CD8-positive, alpha-beta memory T cell (primary cell): Measurements from ENCODE around the gene C3orf38. TPM values are rescaled to one million over a fixed set of nuclear protein-coding genes. Genes with fewer than 3 reads are reported as not detected.

Experiments used
- CTCF ChIA-PET: fragments of 350-600 bp; sonication (Branson Sonifier 250); formaldehyde crosslinking; loops from one replicate; lab custom pipeline; 2021; ENCODE audit warnings: antibody characterized with exemption; lab: Charles Lee
- POLR2A ChIA-PET: fragments of 350-600 bp; sonication (Branson Sonifier 250); formaldehyde crosslinking; loops from one replicate; lab custom pipeline; 2021; ENCODE audit warnings: antibody characterized with exemption; lab: Charles Lee
- DNase-seq, 5 donors: peaks; one replicate each; pipeline versions ENCODE4 v3.0.0 to v3.0.0-alpha.2; 2020 to 2022; ENCODE audit warnings: mixed read lengths in 1 of 5
- H3K27ac ChIP-seq: one replicate; pipeline ENCODE4 v1.7.0; 2013; ENCODE audit warnings: low read depth, mild to moderate bottlenecking, low read length, moderate library complexity
- H3K27me3 ChIP-seq: 2 replicates; pipeline ENCODE4 v1.7.0; 2013; ENCODE audit warnings: low read length, mild to moderate bottlenecking; ENCODE audit not compliant: insufficient read depth, poor library complexity, severe bottlenecking
- H3K36me3 ChIP-seq: 2 replicates; pipeline ENCODE4 v1.7.0; 2013; ENCODE audit warnings: mild to moderate bottlenecking, low read length, moderate library complexity; ENCODE audit not compliant: insufficient read depth
- H3K4me1 ChIP-seq: 2 replicates; pipeline ENCODE4 v1.7.0; 2013; ENCODE audit warnings: mild to moderate bottlenecking, low read length, moderate library complexity; ENCODE audit not compliant: insufficient read depth
- H3K4me3 ChIP-seq: 2 replicates; pipeline ENCODE4 v1.7.0; 2013; ENCODE audit warnings: mild to moderate bottlenecking, low read length
- H3K9me3 ChIP-seq: 2 replicates; pipeline ENCODE4 v1.7.0; 2013; ENCODE audit warnings: mild to moderate bottlenecking, low read length
- H3K27ac Mint-ChIP-seq, 8 donors: one replicate each; pipeline ENCODE4 v1.8.0; 2020 to 2021; ENCODE audit warnings: mixed read lengths in 8 of 8, mild to moderate bottlenecking in 6 of 8, inconsistent platforms in 3 of 8, moderate library complexity in 3 of 8
- H3K27me3 Mint-ChIP-seq, 2 donors: one replicate each; pipeline ENCODE4 v1.8.0; 2020 to 2021; ENCODE audit warnings: mixed read lengths in 2 of 2, mild to moderate bottlenecking in 1 of 2, moderate library complexity in 1 of 2
- H3K36me3 Mint-ChIP-seq, 3 donors: one replicate each; pipeline ENCODE4 v1.8.0; 2020 to 2021; ENCODE audit warnings: mixed read lengths in 3 of 3, inconsistent platforms in 1 of 3, mild to moderate bottlenecking in 1 of 3
- H3K4me1 Mint-ChIP-seq, 3 donors: one replicate each; pipeline ENCODE4 v1.8.0; 2020 to 2021; ENCODE audit warnings: mixed read lengths in 3 of 3, inconsistent platforms in 1 of 3, mild to moderate bottlenecking in 1 of 3
- H3K4me3 Mint-ChIP-seq, 7 donors: one replicate each; pipeline ENCODE4 v1.8.0; 2020 to 2021; ENCODE audit warnings: mixed read lengths in 7 of 7, mild to moderate bottlenecking in 6 of 7, moderate library complexity in 4 of 7, inconsistent platforms in 2 of 7
- H3K9me3 Mint-ChIP-seq, 5 donors: one replicate each; pipeline ENCODE4 v1.8.0; 2020 to 2022; ENCODE audit warnings: mixed read lengths in 5 of 5, mild to moderate bottlenecking in 3 of 5, moderate library complexity in 2 of 5, inconsistent platforms in 1 of 5
- polyA plus RNA-seq: library from polyadenylated mRNA; unstranded; fragments of 300-500 nt; fragmentation: Illumina TruSeq; gene quantifications from one replicate; pipeline ENCODE4 v1.2.3, GENCODE V29; 2021
- total RNA-seq, 2 experiments: library from RNA; stranded (reverse); gene quantifications; one replicate each; pipeline ENCODE4 v1.2.3, GENCODE V29; 2021

C3orf38 gene
- total and polyA plus RNA-seq, 3 experiments from 2014 or later: 19.4 to 28.2 (median 25.9) TPM

DNA sequence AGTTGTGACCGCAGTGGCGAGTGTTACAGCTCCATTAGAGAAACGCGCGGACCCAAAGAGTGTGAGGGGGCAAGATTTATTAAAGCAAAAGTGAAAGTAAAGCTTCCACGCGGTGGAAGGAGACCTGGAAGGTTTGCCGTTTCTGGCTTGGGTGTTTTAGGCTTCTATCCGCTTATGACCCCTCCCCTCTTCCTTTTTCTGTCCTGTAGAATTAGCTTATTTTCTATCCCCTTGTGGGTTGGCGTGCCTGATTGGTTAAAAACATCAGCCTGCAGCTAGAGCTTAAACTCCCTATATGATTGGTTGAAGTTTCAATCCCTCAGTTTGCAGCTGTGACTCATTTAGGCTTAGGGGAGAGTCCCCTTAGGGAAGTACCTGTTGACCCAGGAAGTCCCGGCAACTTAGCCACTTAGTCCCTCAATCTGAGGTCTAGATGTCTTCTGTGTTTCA is 39.6 kb downstream of the C3orf38 start:
- H3K4me3 Mint-ChIP-seq: no peak overlapping the region
- H3K36me3 Mint-ChIP-seq: peaks cover 0 to 6% (median 0%) of the 10 kb centered on the region in 3 donors
- H3K4me1 Mint-ChIP-seq: peaks cover 5 to 8% (median 8%) of the 10 kb centered on the region in 3 donors
- H3K27ac ChIP-seq: no peak overlapping the region
- H3K27me3 ChIP-seq: no peaks in the 10 kb centered on the region
- peaks cover 0 to 5% of the 10 kb centered on the region in 2 donors for H3K27me3 Mint-ChIP-seq
- POLR2A ChIA-PET: no interaction called here
- no peaks in the 10 kb centered on the region for H3K36me3 ChIP-seq
- no peak overlapping the region for H3K27ac Mint-ChIP-seq
- peaks cover 4 to 30% (median 16%) of the 10 kb centered on the region in 5 donors for H3K9me3 Mint-ChIP-seq
- CTCF ChIA-PET: interaction anchor here (1.4 to 1.5 kb wide), 2 partner anchors 9 to 14 kb away, joined by 3 read pairs; no protein-coding TSS in a partner anchor
- H3K4me1 ChIP-seq: no peaks in the 10 kb centered on the region
- DNase-seq: no peak
- H3K9me3 ChIP-seq: no peaks in the 10 kb centered on the region
- H3K4me3 ChIP-seq: no peak overlapping the region

DNA sequence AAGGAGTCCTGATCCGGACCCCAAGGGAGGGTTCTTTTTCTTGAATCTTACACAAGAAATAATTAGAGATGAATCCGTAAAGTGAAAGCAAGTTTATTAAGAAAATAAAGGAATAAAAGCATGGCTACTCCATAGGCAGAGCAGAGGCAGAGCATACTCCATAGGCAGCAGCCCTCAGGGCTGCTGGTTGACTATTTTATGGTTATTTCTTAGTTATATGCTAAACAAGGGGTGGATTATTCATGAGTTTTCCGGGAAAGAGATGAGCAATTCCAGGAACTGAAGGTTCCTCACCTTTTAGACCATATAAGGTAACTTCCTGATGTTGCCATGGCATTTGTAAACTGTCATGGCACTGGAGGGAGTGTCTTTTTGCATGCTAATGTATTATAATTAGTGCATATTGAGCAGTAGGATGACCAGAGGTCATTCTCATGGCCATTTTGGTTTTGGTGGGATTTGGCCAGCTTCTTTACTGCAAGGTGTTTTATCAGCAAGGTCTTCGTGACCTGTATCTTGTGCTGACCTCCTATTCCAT is 42.2 kb downstream of the C3orf38 start:
- Histone ChIP-seq H3K36me3 (no peaks in the 10 kb centered on the region), H3K27me3 (no peaks in the 10 kb centered on the region), H3K27ac (no peak overlapping the region), H3K9me3 (no peaks in the 10 kb centered on the region), H3K4me1 (no peaks in the 10 kb centered on the region), H3K4me3 (no peak overlapping the region)
- ChIA-PET POLR2A (no interaction called here), CTCF (no interaction called here)
- Mint-ChIP-seq H3K9me3 (peaks cover 0 to 8% (median 3%) of the 10 kb centered on the region in 5 donors), H3K4me3 (no peak overlapping the region), H3K27me3 (peaks cover 7 to 11% of the 10 kb centered on the region in 2 donors), H3K4me1 (peaks cover 5 to 8% (median 8%) of the 10 kb centered on the region in 3 donors), H3K27ac (no peak overlapping the region), H3K36me3 (no peaks in the 10 kb centered on the region)
- no peak for DNase-seq

DNA sequence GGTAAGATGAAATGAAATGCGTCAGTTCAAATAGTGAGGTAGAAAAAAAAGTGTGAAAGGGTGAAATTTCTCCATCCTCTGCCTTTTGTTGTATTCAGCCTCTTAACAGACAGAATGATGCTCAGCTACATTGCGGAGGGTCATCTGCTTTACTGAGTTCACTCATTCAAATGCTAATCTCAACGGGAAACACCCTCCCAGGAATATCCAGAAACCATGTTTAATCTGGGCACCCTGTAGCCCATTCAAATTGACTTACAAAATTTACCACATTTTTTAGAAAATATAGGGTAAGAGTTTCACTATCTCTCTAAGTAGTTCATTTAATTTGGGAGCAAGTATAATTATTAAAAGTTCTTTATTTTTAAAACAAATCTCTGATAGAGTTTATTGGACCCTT is 42.9 kb downstream of the C3orf38 start:
- Histone ChIP-seq H3K9me3 (no peaks in the 10 kb centered on the region), H3K27me3 (no peaks in the 10 kb centered on the region), H3K4me3 (no peak overlapping the region), H3K4me1 (no peaks in the 10 kb centered on the region), H3K36me3 (no peaks in the 10 kb centered on the region), H3K27ac (no peak overlapping the region)
- DNase-seq: no peak
- ChIA-PET POLR2A (no interaction called here), CTCF (no interaction called here)
- Mint-ChIP-seq H3K4me3 (no peak overlapping the region), H3K4me1 (peaks cover 5 to 8% (median 8%) of the 10 kb centered on the region in 3 donors), H3K27me3 (peaks cover 10 to 13% of the 10 kb centered on the region in 2 donors), H3K27ac (no peak overlapping the region), H3K36me3 (no peaks in the 10 kb centered on the region), H3K9me3 (peaks cover 0 to 4% (median 0%) of the 10 kb centered on the region in 5 donors)

DNA sequence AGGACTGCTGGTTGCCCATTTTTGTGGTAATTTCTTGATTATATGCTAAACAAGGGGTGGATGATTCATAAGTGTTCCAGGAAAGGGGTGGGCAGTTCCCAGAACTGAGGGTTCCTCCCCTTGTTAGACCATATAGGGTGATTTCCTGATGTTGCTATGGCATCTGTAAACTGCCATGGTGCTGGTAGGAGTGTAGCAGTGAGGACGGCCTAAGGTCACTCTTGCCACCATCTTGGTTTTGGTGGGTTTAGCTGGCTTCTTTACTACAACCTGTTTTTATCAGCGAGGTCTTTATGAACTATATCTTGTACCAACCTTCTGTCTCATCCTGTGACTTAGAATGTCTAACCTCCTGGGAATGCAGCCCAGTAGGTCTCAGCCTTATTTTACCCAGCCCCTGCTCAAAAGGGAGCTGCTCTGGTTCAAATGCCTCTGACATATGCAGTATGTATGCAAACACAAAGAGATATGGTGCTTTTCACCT is 46.2 kb downstream of the C3orf38 start:
- ChIA-PET CTCF (no interaction called here), POLR2A (no interaction called here)
- H3K27me3 ChIP-seq: no peaks in the 10 kb centered on the region
- DNase-seq: no peak
- no peaks in the 10 kb centered on the region for H3K36me3 Mint-ChIP-seq
- H3K27me3 Mint-ChIP-seq: peaks cover 10 to 12% of the 10 kb centered on the region in 2 donors
- H3K36me3 ChIP-seq: no peaks in the 10 kb centered on the region
- H3K9me3 ChIP-seq: no peaks in the 10 kb centered on the region
- H3K9me3 Mint-ChIP-seq: no peaks in the 10 kb centered on the region
- H3K4me3 ChIP-seq: no peak overlapping the region
- no peaks in the 10 kb centered on the region for H3K4me1 ChIP-seq
- H3K27ac Mint-ChIP-seq: no peak overlapping the region
- H3K4me3 Mint-ChIP-seq: no peak overlapping the region
- no peak overlapping the region for H3K27ac ChIP-seq
- no peaks in the 10 kb centered on the region for H3K4me1 Mint-ChIP-seq

DNA sequence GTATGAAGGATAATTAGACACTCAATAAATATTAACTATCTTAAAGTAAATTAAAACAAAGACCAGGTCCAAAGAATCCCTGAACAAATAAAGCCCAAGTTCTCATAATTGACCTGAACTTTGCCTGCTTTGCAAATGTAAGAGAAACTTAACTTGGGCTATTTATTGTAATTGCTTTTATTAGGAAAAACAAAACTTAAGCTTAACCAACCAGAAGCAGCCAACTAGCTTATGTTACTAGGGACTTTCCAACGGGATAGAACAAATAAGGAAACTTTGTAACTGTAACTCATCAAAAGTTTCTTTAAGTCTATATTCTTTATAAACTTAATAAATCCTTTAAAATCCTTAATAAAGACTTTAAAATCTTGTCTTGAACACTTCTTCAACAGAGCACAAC is 48.4 kb downstream of the C3orf38 start:
- Mint-ChIP-seq H3K36me3 (no peaks in the 10 kb centered on the region), H3K4me3 (no peak overlapping the region)
- CTCF ChIA-PET: interaction anchor here (1.2 kb wide), 1 partner anchor 9 kb away, joined by 3 read pairs; no protein-coding TSS in a partner anchor

DNA sequence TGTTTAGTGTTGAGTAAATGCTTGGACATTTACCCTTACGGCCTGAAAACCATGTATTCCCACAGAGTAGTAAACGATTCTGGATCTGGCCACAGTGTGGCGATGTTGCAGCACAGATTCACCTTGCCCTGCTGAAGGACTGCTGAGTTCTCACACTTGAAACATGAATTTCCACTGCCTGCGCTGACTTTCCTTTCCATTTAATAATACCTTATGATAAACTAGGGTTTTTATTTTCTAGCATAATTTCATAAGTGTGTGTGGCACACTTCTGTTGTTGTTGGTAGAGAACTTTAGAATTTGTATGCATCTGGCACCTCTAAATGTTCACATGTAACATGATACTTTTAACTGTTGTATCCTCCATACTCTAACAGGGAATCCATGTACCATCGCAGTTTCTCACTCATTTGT is 53.9 kb downstream of the C3orf38 start:
- peaks cover 0 to 3% (median 0%) of the 10 kb centered on the region in 3 donors for H3K4me1 Mint-ChIP-seq
- no peaks in the 10 kb centered on the region for H3K36me3 ChIP-seq
- ChIA-PET CTCF (interaction anchor here (1.0 kb wide), 1 partner anchor 13 kb away, joined by 3 read pairs; no protein-coding TSS in a partner anchor), POLR2A (no interaction called here)
- no peak overlapping the region for H3K4me3 ChIP-seq
- H3K4me3 Mint-ChIP-seq: no peak overlapping the region
- no peaks in the 10 kb centered on the region for H3K27me3 ChIP-seq
- no peak overlapping the region for H3K27ac Mint-ChIP-seq
- no peaks in the 10 kb centered on the region for H3K9me3 ChIP-seq
- peak in 4 of 5 donors; percentile 10 to 49 (median 17) for DNase-seq
- no peaks in the 10 kb centered on the region for H3K4me1 ChIP-seq
- no peak overlapping the region for H3K27ac ChIP-seq
- no peaks in the 10 kb centered on the region for H3K9me3 Mint-ChIP-seq
- no peaks in the 10 kb centered on the region for H3K36me3 Mint-ChIP-seq
- peaks cover 0 to 5% of the 10 kb centered on the region in 2 donors for H3K27me3 Mint-ChIP-seq

More for the DNA sequence above, 48.4 kb downstream of the C3orf38 start:
- no peak overlapping the region for H3K4me3 ChIP-seq
- POLR2A ChIA-PET: no interaction called here
- Mint-ChIP-seq H3K4me1 (no peaks in the 10 kb centered on the region), H3K27me3 (peaks cover 10 to 12% of the 10 kb centered on the region in 2 donors), H3K27ac (no peak overlapping the region), H3K9me3 (no peaks in the 10 kb centered on the region)
- no peaks in the 10 kb centered on the region for H3K36me3 ChIP-seq
- H3K27ac ChIP-seq: no peak overlapping the region
- H3K9me3 ChIP-seq: no peaks in the 10 kb centered on the region
- H3K4me1 ChIP-seq: no peaks in the 10 kb centered on the region
- no peak for DNase-seq
- H3K27me3 ChIP-seq: no peaks in the 10 kb centered on the region

Other genes starting within 250 kb of the C3orf38 start
- 10 to 100 TPM; 94.5 to 95.9 TPM for gene CGGBP1, start 91.0 kb upstream of the C3orf38 start, total RNA-seq
- gene CGGBP1, start 91.0 kb upstream of the C3orf38 start, polyA plus RNA-seq: 84.7 TPM
- gene ZNF654, start 90.7 kb upstream of the C3orf38 start, total RNA-seq: 10 to 100 TPM; 16.0 to 16.4 TPM
- gene ZNF654, start 90.7 kb upstream of the C3orf38 start, polyA plus RNA-seq: 11.6 TPM